Astrocyte of the spinal cord (primary cell): Measurements from ENCODE around the gene GRIN2D.
A peak's percentile ranks its signal among the peaks of the same experiment; 100 is the strongest.

ENCODE experiments used
- DNase-seq: peaks from one replicate; pipeline ENCODE4 v3.0.0; 2011; ENCODE audit warnings: low read depth, low spot score
- H3K4me3 ChIP-seq: 2 replicates; pipeline ENCODE4 v1.5.1; 2011; ENCODE audit warnings: low read depth, mild to moderate bottlenecking, low read length, moderate library complexity
- CTCF ChIP-seq: IDR thresholded peaks from 2 replicates; pipeline ENCODE4 v1.5.1; 2012; ENCODE audit warnings: low read depth, mild to moderate bottlenecking, low read length, inconsistent platforms
- in situ Hi-C: cut with HindIII; loops from 2 replicates; pipeline ENCODE4 v1.10.0; 2017; ENCODE audit warnings: low sequenced_read_pairs

Gene GRIN2D

GRCh38 chr19:48415806-48416221 lies 22.3 kb downstream of the GRIN2D start:
- no peak for TF ChIP-seq CTCF
- DNase-seq = no peak
- peak overlapping the region; percentile 34 for H3K4me3 ChIP-seq
- in situ Hi-C loops = no loop called here

- no peak for TF ChIP-seq CTCF
- DNase-seq = no peak
- H3K4me3 ChIP-seq = no peak overlapping the region
- in situ Hi-C loops = no loop called here
Measured at GRCh38 chr19:48417421-48417820, 24.0 kb downstream of the GRIN2D start.

GRCh38 chr19:48418317-48419064 lies 25.0 kb downstream of the GRIN2D start:
- H3K4me3 ChIP-seq = no peak overlapping the region
- peak; percentile 35 for TF ChIP-seq CTCF
- in situ Hi-C loops = no loop called here
- peak; percentile 52 for DNase-seq

- no peak for TF ChIP-seq CTCF
- no peak overlapping the region for H3K4me3 ChIP-seq
- DNase-seq = peak; percentile 55
- in situ Hi-C loops = no loop called here
Measured at GRCh38 chr19:48419158-48419920, 25.9 kb downstream of the GRIN2D start.

- in situ Hi-C loops = no loop called here
- no peak for TF ChIP-seq CTCF
- DNase-seq = no peak
- H3K4me3 ChIP-seq = no peak overlapping the region
Measured at GRCh38 chr19:48421548-48421947, 28.1 kb downstream of the GRIN2D start.

- in situ Hi-C loops = no loop called here
- no peak for TF ChIP-seq CTCF
- DNase-seq = peak; percentile 67
- no peak overlapping the region for H3K4me3 ChIP-seq
Measured at GRCh38 chr19:48424694-48425219, 31.3 kb downstream of the GRIN2D start.
